ENCODE data around the gene CDH2. TPM values are rescaled to one million over a fixed set of nuclear protein-coding genes. Genes with fewer than 3 reads are reported as not detected.
A peak's percentile ranks its signal among the peaks of the same experiment; 100 is the strongest.

Gene CDH2
- total RNA-seq, 1 donor from 2014 or later = 1.8 TPM

- ATAC-seq (no peak), DNase-seq (no peak)
- no peak overlapping the region for H3K4me3 ChIP-seq
- H3K27me3 ChIP-seq = no peaks in the 10 kb centered on the region
- no peaks in the 10 kb centered on the region for H3K4me1 ChIP-seq
- no peak overlapping the region for H3K27ac ChIP-seq
- no peaks in the 10 kb centered on the region for H3K9me3 ChIP-seq
- TF ChIP-seq CTCF (IDR thresholded peaks at IDR 0.05) = no peak
- intact Hi-C loops (cut with DNase I) = no loop called here
- H3K36me3 ChIP-seq = no peaks in the 10 kb centered on the region
Observed at GRCh38 chr18:27942706-27943105, 234.2 kb downstream of the CDH2 start.

GRCh38 chr18:27931535-27931934, 245.4 kb downstream of the CDH2 start:
- Histone ChIP-seq H3K27ac (no peak overlapping the region), H3K27me3 (no peaks in the 10 kb centered on the region), H3K4me1 (no peaks in the 10 kb centered on the region), H3K36me3 (no peaks in the 10 kb centered on the region), H3K4me3 (no peak overlapping the region), H3K9me3 (no peaks in the 10 kb centered on the region)
- intact Hi-C loops (cut with DNase I) = no loop called here
- no peak for DNase-seq
- no peak for ATAC-seq
- no peak for TF ChIP-seq CTCF (IDR thresholded peaks at IDR 0.05)

DNA sequence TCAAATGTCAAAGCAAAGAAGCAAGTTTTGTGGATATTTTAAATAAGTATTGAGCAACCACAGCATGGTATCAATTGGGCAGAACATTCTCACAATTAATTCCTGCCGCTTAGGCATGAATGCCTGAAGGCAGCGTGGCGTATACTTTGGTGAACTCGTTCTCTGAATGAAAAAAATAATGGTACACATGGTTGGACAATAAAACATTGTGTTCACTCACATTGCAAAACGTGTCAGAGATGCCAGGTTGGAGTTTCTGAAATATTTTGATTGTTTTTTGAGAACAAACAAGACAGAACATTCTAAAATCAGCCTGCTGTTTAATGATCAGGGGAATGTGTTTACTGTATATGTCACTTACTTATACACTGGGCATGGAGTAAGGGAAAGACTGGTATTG, 254.2 kb downstream of the CDH2 start:
- Histone ChIP-seq H3K27ac (no peak overlapping the region), H3K27me3 (no peaks in the 10 kb centered on the region), H3K9me3 (no peaks in the 10 kb centered on the region), H3K4me1 (no peaks in the 10 kb centered on the region), H3K4me3 (no peak overlapping the region), H3K36me3 (no peaks in the 10 kb centered on the region)
- no peak for DNase-seq
- no peak for TF ChIP-seq CTCF (IDR thresholded peaks at IDR 0.05)
- ATAC-seq = no peak
- intact Hi-C loops (cut with DNase I) = no loop called here

DNA sequence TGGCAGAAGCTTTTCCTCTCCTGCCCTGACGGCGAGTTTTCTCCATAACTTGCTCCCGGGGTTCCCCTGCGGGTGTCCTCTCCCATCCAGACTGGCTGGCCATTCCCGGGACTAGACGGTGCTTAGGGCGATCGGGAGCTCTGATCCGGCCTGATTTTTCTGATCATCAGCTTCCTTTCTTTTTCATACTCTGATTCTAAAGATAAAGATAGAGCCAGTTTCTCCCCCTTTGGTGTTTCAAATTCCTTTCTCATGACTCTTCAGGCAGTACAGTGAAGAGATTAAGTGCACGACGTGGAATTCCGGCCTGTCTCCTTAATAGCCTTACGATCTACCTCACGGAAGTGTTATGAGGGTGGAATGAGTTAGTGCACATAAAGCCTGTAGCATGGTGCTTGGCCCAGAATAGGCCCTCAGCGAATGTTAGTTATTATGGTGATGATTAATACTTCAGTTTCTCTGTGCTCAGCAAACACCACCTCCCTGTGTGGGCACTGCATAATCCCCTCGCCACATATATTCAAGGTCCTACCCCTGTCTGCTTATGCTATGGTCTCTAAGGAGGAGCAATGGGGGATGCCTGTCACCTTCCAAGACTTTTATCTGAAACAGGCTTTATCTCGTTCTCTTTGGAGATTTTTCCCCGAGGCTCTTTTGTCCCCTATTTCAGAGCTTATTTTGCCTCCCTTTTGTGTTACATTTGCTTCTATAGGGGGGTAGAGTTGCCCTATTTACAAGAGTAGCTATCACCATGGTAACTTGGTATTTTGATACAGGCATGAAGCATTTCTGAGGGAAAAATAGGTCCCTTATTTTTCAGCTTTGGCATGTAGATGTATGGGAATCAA, 254.8 kb downstream of the CDH2 start:
- H3K4me1 ChIP-seq = no peaks in the 10 kb centered on the region
- H3K36me3 ChIP-seq = no peaks in the 10 kb centered on the region
- no peak overlapping the region for H3K27ac ChIP-seq
- DNase-seq = peak; percentile 51
- TF ChIP-seq CTCF (IDR thresholded peaks at IDR 0.05) = no peak
- H3K4me3 ChIP-seq = no peak overlapping the region
- no peak for ATAC-seq
- no peaks in the 10 kb centered on the region for H3K9me3 ChIP-seq
- no peaks in the 10 kb centered on the region for H3K27me3 ChIP-seq
- intact Hi-C loops (cut with DNase I) = no loop called here

DNA sequence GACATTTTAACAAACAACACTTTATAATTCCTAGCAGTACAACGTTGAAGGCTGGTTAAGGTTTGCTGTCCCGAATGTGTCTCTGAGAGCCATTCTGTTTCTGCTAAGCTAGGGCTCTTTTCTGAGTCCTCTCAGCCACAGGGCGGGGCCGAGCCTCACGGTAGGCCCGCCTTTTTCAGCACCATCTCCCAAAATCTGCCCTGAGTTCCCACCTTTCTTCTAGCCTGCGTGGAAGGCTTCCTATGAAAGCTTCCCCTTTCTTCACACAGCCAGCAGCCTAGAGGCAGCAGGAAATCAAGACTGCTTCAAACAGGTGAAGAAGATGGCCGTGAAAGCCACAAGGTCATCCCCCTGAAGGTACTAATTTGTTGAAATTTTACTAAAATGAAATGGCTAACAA, 255.5 kb downstream of the CDH2 start:
- Histone ChIP-seq H3K4me1 (no peaks in the 10 kb centered on the region), H3K36me3 (no peaks in the 10 kb centered on the region), H3K27me3 (no peaks in the 10 kb centered on the region), H3K4me3 (no peak overlapping the region), H3K9me3 (no peaks in the 10 kb centered on the region), H3K27ac (no peak overlapping the region)
- no peak for DNase-seq
- ATAC-seq = no peak
- intact Hi-C loops (cut with DNase I) = no loop called here
- no peak for TF ChIP-seq CTCF (IDR thresholded peaks at IDR 0.05)

All from upper lobe of right lung (tissue), 1 donor.